Upper lobe of left lung (tissue), 6 donors: ENCODE results near the gene CLEC16A. TPM values are rescaled to one million over a fixed set of nuclear protein-coding genes. Genes with fewer than 3 reads are reported as not detected.

ENCODE experiments used
- ATAC-seq, 2 donors: fragments of 200-7000 bp; cut with Tn5 transposase; one replicate each; pipeline ENCODE4 v1.9.1; 2022; ENCODE audit warnings: mild to moderate bottlenecking in 2 of 2, moderate library complexity in 2 of 2; ENCODE audit not compliant: low FRiP score in 2 of 2
- DNase-seq, 2 donors: peaks; one replicate each; pipeline ENCODE4 v3.0.0-alpha.2; 2019 to 2020
- H3K27ac ChIP-seq, 4 donors: fragments of 200-600 bp; sonication (generic); one replicate each; pipeline ENCODE4 v1.5.1; 2016 to 2019
- H3K27me3 ChIP-seq, 4 donors: fragments of 200-600 bp; sonication (generic); one replicate each; pipeline ENCODE4 v1.5.1; 2017 to 2019
- H3K36me3 ChIP-seq, 4 donors: fragments of 200-600 bp; sonication (generic); one replicate each; pipeline ENCODE4 v1.5.1; 2016 to 2019
- H3K4me1 ChIP-seq, 4 donors: fragments of 200-600 bp; sonication (generic); one replicate each; pipeline ENCODE4 v1.5.1; 2018 to 2019
- H3K4me3 ChIP-seq, 4 donors: fragments of 200-600 bp; sonication (generic); one replicate each; pipeline ENCODE4 v1.5.1; 2017 to 2019; ENCODE audit warnings: mild to moderate bottlenecking in 2 of 4, moderate library complexity in 1 of 4
- H3K9me3 ChIP-seq, 4 donors: fragments of 200-600 bp; sonication (generic); one replicate each; pipeline ENCODE4 v1.5.1; 2018 to 2019
- CTCF ChIP-seq, 6 experiments: fragments of 450-650 bp in 4 of 6; fragments of 200-600 bp in 2 of 6; sonication (generic) in 2 of 6; IDR thresholded peaks; one replicate each; pipeline ENCODE4 v1.5.1; 2016 to 2019; ENCODE audit warnings: antibody characterized with exemption in 6 of 6
- EP300 ChIP-seq, 4 donors: sonication (generic); formaldehyde crosslinking; IDR thresholded peaks; one replicate each; pipeline ENCODE4 v1.5.1; 2017; ENCODE audit warnings: antibody characterized with exemption in 4 of 4, control low read depth in 2 of 4
- POLR2A ChIP-seq, 4 donors: fragments of 450-650 bp; IDR thresholded peaks; one replicate each; pipeline ENCODE4 v1.5.1; 2016 to 2017; ENCODE audit warnings: antibody characterized with exemption in 4 of 4, mild to moderate bottlenecking in 2 of 4
- POLR2AphosphoS5 ChIP-seq, 2 donors: sonication (generic); formaldehyde crosslinking; IDR thresholded peaks; one replicate each; pipeline ENCODE4 v1.5.1; 2017; ENCODE audit warnings: antibody characterized with exemption in 2 of 2
- whole genome bisulfite sequencing, 2 donors: methylation state at CpG; one replicate each; pipeline ENCODE4 v1.1.5; 2017 to 2018; 5-methylcytosine and 5-hydroxymethylcytosine counted together
- total RNA-seq, 6 donors: library from RNA; depleted of rRNA in 4 of 6; stranded (reverse); fragments of >200 nt in 4 of 6; gene quantifications; one replicate each; pipeline versions ENCODE4 v1.1.0 to v1.2.1, GENCODE V29; 2016 to 2021
- donor health status: DM: no; HTN: no; CAD: no; lungs with moderate emphysema.
- donor health status: DM: no; HTN: yes; CAD: no; lungs with severe emphysema.

The CLEC16A gene
- total RNA-seq, 6 donors from 2014 or later = 33.3 to 85.9 (median 46.4) TPM

DNA sequence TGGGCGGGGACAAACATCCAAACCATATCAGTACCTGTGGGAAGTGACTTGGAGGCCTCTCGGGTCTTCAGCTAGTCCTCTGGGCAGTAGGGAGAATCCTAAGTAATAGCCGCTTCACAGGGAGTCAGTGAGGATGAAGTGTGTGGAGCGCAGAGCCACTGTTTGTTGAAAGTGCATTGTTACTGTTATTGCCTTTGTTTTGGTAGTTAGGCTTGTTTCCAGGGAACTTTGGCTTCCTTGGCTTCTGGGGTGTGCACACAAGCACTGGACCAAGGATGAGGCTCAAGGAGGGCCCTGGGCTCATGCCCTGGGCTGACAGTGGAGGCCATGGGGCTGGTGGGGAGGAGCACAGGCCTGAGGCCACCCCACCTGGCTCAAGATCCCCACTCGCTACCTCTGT lies 141.6 kb downstream of the CLEC16A start:
- WGBS, 2 donors = 91% methylated on average over 5 of the region's 5 CpGs
- peak overlapping the region in 2 of 4 donors; percentile 13 to 61 for H3K27ac ChIP-seq

GRCh38 chr16:11087691-11088073 lies 143.3 kb downstream of the CLEC16A start:
- H3K27ac ChIP-seq = no peak overlapping the region

More for the DNA sequence above, 141.6 kb downstream of the CLEC16A start:
- H3K9me3 ChIP-seq = no peaks in the 10 kb centered on the region
- TF ChIP-seq POLR2AphosphoS5 (IDR thresholded peaks at IDR 0.05) (no peak), EP300 (IDR thresholded peaks at IDR 0.05) (no peak), POLR2A (IDR thresholded peaks at IDR 0.05) (no peak), CTCF (IDR thresholded peaks at IDR 0.05) (no peak)
- ATAC-seq (no peak), DNase-seq (no peak)
- peaks cover 0 to 19% (median 3%) of the 10 kb centered on the region in 4 donors for H3K36me3 ChIP-seq
- H3K4me1 ChIP-seq = peaks cover 0 to 13% (median 3%) of the 10 kb centered on the region in 4 donors
- no peak overlapping the region for H3K4me3 ChIP-seq
- no peaks in the 10 kb centered on the region for H3K27me3 ChIP-seq

GRCh38 chr16:11088074-11088730 lies 143.8 kb downstream of the CLEC16A start:
- H3K27me3 ChIP-seq = no peaks in the 10 kb centered on the region
- peaks cover 0 to 24% (median 3%) of the 10 kb centered on the region in 4 donors for H3K36me3 ChIP-seq
- ATAC-seq = no peak
- H3K4me1 ChIP-seq = peaks cover 0 to 13% (median 9%) of the 10 kb centered on the region in 4 donors
- H3K4me3 ChIP-seq = no peak overlapping the region
- TF ChIP-seq CTCF (IDR thresholded peaks at IDR 0.05) (no peak), POLR2A (IDR thresholded peaks at IDR 0.05) (no peak), EP300 (IDR thresholded peaks at IDR 0.05) (no peak), POLR2AphosphoS5 (IDR thresholded peaks at IDR 0.05) (no peak)
- H3K9me3 ChIP-seq = no peaks in the 10 kb centered on the region
- no peak for DNase-seq
- H3K27ac ChIP-seq = peak overlapping the region in 1 of 4 donors; percentile 24
- WGBS, 2 donors = 74% methylated on average over 9 of the region's 11 CpGs; no CpG with 5 or more reads in 1 of the 2 donors

More at GRCh38 chr16:11087691-11088073, 143.3 kb downstream of the CLEC16A start:
- ATAC-seq (no peak), DNase-seq (no peak)
- H3K4me3 ChIP-seq = no peak overlapping the region
- H3K27me3 ChIP-seq = no peaks in the 10 kb centered on the region
- H3K4me1 ChIP-seq = peaks cover 0 to 13% (median 4%) of the 10 kb centered on the region in 4 donors
- 80 to 89% methylated on average over 1 to 6 of the region's 6 CpGs for WGBS, 2 donors
- peaks cover 0 to 27% (median 3%) of the 10 kb centered on the region in 4 donors for H3K36me3 ChIP-seq
- TF ChIP-seq POLR2A (IDR thresholded peaks at IDR 0.05) (no peak), CTCF (IDR thresholded peaks at IDR 0.05) (no peak), POLR2AphosphoS5 (IDR thresholded peaks at IDR 0.05) (no peak), EP300 (IDR thresholded peaks at IDR 0.05) (no peak)
- no peaks in the 10 kb centered on the region for H3K9me3 ChIP-seq

DNA sequence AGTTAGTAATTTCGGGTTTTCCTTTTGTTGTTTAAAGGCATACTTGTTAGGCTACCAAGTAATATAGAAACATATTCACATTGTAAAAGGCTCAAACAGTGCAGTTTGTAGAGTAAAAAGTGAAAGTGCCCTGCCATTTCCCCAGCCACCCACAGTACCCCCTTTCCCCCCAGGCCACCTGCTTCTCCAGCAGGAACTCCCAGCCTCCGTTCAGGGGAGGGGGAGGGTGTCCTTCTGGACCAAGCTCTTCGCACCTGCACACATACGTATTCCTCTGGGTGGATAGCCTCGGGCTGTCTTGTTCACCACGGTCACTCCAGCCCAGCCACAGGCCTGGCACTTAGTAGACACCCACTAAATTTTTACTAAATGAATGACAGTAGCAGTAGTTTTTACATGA lies 144.5 kb downstream of the CLEC16A start:
- peak overlapping the region in 1 of 4 donors; percentile 9 for H3K27ac ChIP-seq
- DNase-seq (no peak), ATAC-seq (no peak)
- H3K4me3 ChIP-seq = no peak overlapping the region
- peaks cover 0 to 21% (median 3%) of the 10 kb centered on the region in 4 donors for H3K36me3 ChIP-seq
- TF ChIP-seq CTCF (IDR thresholded peaks at IDR 0.05) (no peak), POLR2AphosphoS5 (IDR thresholded peaks at IDR 0.05) (no peak), EP300 (IDR thresholded peaks at IDR 0.05) (no peak), POLR2A (IDR thresholded peaks at IDR 0.05) (no peak)
- peaks cover 3 to 17% (median 14%) of the 10 kb centered on the region in 4 donors for H3K4me1 ChIP-seq
- H3K9me3 ChIP-seq = no peaks in the 10 kb centered on the region
- no peaks in the 10 kb centered on the region for H3K27me3 ChIP-seq
- 74 to 86% methylated on average over 6 of the region's 6 CpGs for WGBS, 2 donors
